Thyroid gland (tissue), 4 donors: ENCODE results near the gene CREBRF. TPM values are rescaled to one million over a fixed set of nuclear protein-coding genes. Genes with fewer than 3 reads are reported as not detected.

Experiments used
- DNase-seq, 2 donors: peaks; one replicate each; pipeline ENCODE4 v3.0.0-alpha.2; 2019
- H3K27ac ChIP-seq, 3 donors: fragments of 200-600 bp; sonication (generic); 1 replicate in 2 of 3; 2 replicates in 1 of 3; pipeline ENCODE4 v1.5.1; 2016 to 2019; ENCODE audit warnings: mild to moderate bottlenecking in 1 of 3, moderate library complexity in 1 of 3
- H3K27me3 ChIP-seq: fragments of 200-600 bp; sonication (generic); one replicate; pipeline ENCODE4 v1.5.1; 2019
- H3K36me3 ChIP-seq, 2 donors: fragments of 200-600 bp; sonication (generic); one replicate each; pipeline ENCODE4 v1.5.1; 2016 to 2019
- H3K4me1 ChIP-seq, 2 donors: fragments of 200-600 bp; sonication (generic); one replicate each; pipeline ENCODE4 v1.5.1; 2017 to 2019
- H3K4me3 ChIP-seq, 3 donors: fragments of 200-600 bp; sonication (generic); replicated peaks in 1 of 3; 1 replicate in 2 of 3; 2 replicates in 1 of 3; pipeline ENCODE4 v1.5.1; 2016; ENCODE audit warnings: mild to moderate bottlenecking in 1 of 3
- H3K9me3 ChIP-seq: fragments of 200-600 bp; sonication (generic); one replicate; pipeline ENCODE4 v1.5.1; 2017
- POLR2A ChIP-seq, 2 donors: fragments of 450-650 bp; IDR thresholded peaks; one replicate each; pipeline ENCODE4 v1.6.1; 2017; ENCODE audit warnings: antibody characterized with exemption in 2 of 2, mild to moderate bottlenecking in 2 of 2, moderate library complexity in 1 of 2
- WGBS, 2 donors: methylation state at CpG; one replicate each; pipeline ENCODE4 v1.1.5; 2017; 5-methylcytosine and 5-hydroxymethylcytosine counted together
- intact Hi-C: fragments of 100-400 bp; cut with DNase I; formaldehyde crosslinking; loops from one replicate; pipeline ENCODE4 v1.15.1; 2023
- total RNA-seq, 4 donors: library from RNA; depleted of rRNA; stranded (reverse); fragments of >200 nt; gene quantifications; one replicate each; pipeline ENCODE4 v1.2.3, GENCODE V29; 2016
- TF ChIP-seq, protein P1 (sequence below), 6 experiments: fragments of 200-600 bp in 3 of 6; fragments of 450-650 bp in 3 of 6; sonication (generic) in 3 of 6; IDR thresholded peaks; one replicate each; pipeline ENCODE4 v1.5.1; 2016 to 2019; ENCODE audit warnings: antibody characterized with exemption in 6 of 6, mild to moderate bottlenecking in 2 of 6, inconsistent platforms in 1 of 6, moderate library complexity in 1 of 6

The CREBRF gene
- total RNA-seq, 4 donors from 2014 or later: 47.7 to 125 (median 77.3) TPM

DNA sequence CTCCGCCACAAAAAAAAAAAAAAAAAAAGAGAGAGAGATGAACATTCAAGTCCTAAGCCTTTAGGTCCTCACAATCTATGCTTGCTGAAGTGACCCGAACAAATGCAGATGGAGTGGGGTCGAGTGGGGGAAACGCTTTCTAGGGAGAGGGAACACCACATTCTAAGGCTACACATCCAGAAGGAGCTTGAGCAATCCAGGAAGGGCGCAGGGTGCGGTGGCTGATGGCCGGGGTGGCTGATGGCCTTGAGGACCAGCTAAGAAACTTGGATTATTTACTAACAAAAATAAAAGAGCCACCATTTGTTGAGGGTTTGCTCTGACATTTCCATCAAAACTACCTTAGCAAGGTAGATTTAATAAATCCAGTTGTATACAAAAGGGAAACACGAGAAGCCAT is 87.4 kb downstream of the CREBRF start:
- WGBS, 2 donors: 82 to 86% methylated on average over 8 of the region's 8 CpGs
- no peaks in the 10 kb centered on the region for H3K4me1 ChIP-seq
- intact Hi-C loops: loop anchor here (10.0 kb wide), 2 partner anchors 129 to 159 kb away; partner anchors contain the start of gene ATP6V0E1
- no peaks in the 10 kb centered on the region for H3K27me3 ChIP-seq
- peaks cover 0 to 4% of the 10 kb centered on the region in 2 donors for H3K36me3 ChIP-seq
- H3K9me3 ChIP-seq: no peaks in the 10 kb centered on the region
- no peak for DNase-seq
- TF ChIP-seq, protein P1, sequence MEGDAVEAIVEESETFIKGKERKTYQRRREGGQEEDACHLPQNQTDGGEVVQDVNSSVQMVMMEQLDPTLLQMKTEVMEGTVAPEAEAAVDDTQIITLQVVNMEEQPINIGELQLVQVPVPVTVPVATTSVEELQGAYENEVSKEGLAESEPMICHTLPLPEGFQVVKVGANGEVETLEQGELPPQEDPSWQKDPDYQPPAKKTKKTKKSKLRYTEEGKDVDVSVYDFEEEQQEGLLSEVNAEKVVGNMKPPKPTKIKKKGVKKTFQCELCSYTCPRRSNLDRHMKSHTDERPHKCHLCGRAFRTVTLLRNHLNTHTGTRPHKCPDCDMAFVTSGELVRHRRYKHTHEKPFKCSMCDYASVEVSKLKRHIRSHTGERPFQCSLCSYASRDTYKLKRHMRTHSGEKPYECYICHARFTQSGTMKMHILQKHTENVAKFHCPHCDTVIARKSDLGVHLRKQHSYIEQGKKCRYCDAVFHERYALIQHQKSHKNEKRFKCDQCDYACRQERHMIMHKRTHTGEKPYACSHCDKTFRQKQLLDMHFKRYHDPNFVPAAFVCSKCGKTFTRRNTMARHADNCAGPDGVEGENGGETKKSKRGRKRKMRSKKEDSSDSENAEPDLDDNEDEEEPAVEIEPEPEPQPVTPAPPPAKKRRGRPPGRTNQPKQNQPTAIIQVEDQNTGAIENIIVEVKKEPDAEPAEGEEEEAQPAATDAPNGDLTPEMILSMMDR (IDR thresholded peaks at IDR 0.05): no peak
- no peak for TF ChIP-seq POLR2A (IDR thresholded peaks at IDR 0.05)
- no peak overlapping the region for H3K27ac ChIP-seq
- no peak overlapping the region for H3K4me3 ChIP-seq

DNA sequence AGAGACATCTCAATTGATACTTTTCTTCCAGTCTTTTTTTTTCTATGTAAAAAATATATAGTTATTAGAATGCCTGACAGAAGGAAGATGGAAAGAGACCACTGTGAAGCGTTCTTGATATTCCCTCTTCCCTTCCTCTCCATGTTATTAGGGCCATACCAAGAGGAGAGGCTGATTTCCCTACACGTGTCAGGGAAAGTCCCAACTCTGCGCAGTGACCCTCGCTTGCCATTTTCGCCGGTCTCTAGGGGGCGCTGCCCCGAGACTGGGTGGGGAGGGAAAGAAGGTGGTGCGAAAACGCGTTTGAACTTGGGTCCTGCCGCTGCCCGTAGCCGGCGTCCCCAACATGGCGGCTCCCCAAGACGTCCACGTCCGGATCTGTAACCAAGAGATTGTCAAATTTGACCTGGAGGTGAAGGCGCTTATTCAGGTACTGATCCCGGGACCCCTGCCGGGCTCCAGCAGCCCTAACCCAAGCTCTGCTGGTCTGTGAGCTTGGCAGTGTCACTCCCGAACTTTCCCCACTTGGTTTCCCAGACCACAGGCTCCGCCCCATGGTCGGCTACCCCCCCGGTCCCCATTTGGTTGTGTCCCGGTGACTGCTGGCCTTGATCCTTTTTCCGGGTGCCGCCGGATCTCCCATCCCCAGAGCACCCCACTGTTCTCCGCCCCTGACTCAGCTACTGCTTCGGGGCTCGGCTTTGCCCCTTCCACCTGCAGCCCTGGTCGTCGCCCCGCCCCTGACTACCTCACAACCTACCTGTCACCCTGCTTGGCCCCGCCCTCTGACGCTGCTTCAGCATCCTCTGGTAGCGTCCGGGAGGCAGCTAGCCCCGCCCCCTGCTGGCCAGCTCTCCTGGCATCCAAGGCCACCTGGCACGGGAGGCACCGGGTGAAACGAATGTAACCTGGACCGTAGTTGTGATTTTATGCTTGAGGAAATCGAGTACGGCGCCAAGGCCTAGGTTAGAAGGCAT is 88.3 kb downstream of the CREBRF start, which contains the start of gene BNIP1:
TSS of gene BNIP1 (plus strand) at position 332 of the 977 bp plus-strand sequence. CDS start at position 347, 15 bp downstream.
- H3K27me3 ChIP-seq: no peaks in the 10 kb centered on the region
- peak within 1 kb of the TSS; percentile 34 to 83 (median 74) for H3K4me3 ChIP-seq
- no peaks in the 10 kb centered on the region for H3K4me1 ChIP-seq
- H3K9me3 ChIP-seq: no peaks in the 10 kb centered on the region
- peak; percentile 100 for DNase-seq
- H3K36me3 ChIP-seq: peaks cover 0 to 8% of the 10 kb centered on the region in 2 donors
- intact Hi-C loops: loop anchor here (10.0 kb wide), 2 partner anchors 130 to 160 kb away; partner anchors contain the start of gene ATP6V0E1
- peak in 1 of 2 donors; percentile 75 for TF ChIP-seq POLR2A (IDR thresholded peaks at IDR 0.05)
- TF ChIP-seq, protein P1 (IDR thresholded peaks at IDR 0.05): peak; percentile 76 to 95 (median 86)
- peak within 1 kb of the TSS; percentile 78 to 95 (median 91) for H3K27ac ChIP-seq
- WGBS, 2 donors: 1% methylated on average over 18 to 46 of the region's 48 CpGs

GRCh38 chr5:173148354-173148753 is 92.2 kb downstream of the CREBRF start:
- no peak for DNase-seq
- Histone ChIP-seq H3K4me3 (no peak overlapping the region), H3K27ac (no peak overlapping the region), H3K4me1 (no peaks in the 10 kb centered on the region), H3K9me3 (no peaks in the 10 kb centered on the region), H3K36me3 (peaks cover 0 to 11% of the 10 kb centered on the region in 2 donors), H3K27me3 (no peaks in the 10 kb centered on the region)
- no peak for TF ChIP-seq POLR2A (IDR thresholded peaks at IDR 0.05)
- TF ChIP-seq, protein P1 (IDR thresholded peaks at IDR 0.05): no peak
- WGBS, 2 donors: 63 to 68% methylated on average over 2 of the region's 2 CpGs
- intact Hi-C loops: loop anchor here (10.0 kb wide), 2 partner anchors 134 to 164 kb away; partner anchors contain the start of gene ATP6V0E1

DNA sequence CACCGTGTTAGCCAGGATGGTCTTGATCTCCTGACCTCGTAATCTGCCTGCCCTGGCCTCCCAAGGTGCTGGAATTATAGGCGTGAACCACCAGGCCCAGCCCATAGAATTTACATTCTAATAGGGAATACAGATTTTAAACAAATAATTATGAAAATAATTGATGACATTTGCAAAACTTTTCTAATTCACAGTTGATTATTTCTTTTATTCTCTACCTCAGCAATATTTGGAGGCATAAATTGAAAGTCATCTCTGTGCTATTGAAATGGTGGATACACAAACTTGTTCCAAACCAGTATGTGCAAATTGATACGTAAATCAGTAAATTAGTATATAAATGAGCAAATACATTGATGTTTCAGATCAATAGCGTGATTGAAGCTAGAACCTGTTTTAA is 96.4 kb downstream of the CREBRF start:
- H3K27ac ChIP-seq: no peak overlapping the region
- intact Hi-C loops: loop anchor here (10.0 kb wide), 1 partner anchor 112 kb away; no protein-coding TSS in a partner anchor
- H3K9me3 ChIP-seq: no peaks in the 10 kb centered on the region
- TF ChIP-seq, protein P1 (IDR thresholded peaks at IDR 0.05): no peak
- TF ChIP-seq POLR2A (IDR thresholded peaks at IDR 0.05): no peak
- H3K4me3 ChIP-seq: no peak overlapping the region
- DNase-seq: no peak
- peaks cover 5 to 34% of the 10 kb centered on the region in 2 donors for H3K36me3 ChIP-seq
- WGBS, 2 donors: 95 to 96% methylated on average over 5 of the region's 5 CpGs
- no peaks in the 10 kb centered on the region for H3K27me3 ChIP-seq
- no peaks in the 10 kb centered on the region for H3K4me1 ChIP-seq
